Measurements from ENCODE around the gene VTI1A. TPM values are rescaled to one million over a fixed set of nuclear protein-coding genes. Genes with fewer than 3 reads are reported as not detected.

The VTI1A gene
- polyA plus RNA-seq, 1 donor from 2014 or later: 28.7 TPM

- Histone ChIP-seq H3K9ac (ENCODE audit: low read length) (no peak overlapping the region), H3K9me3 (ENCODE audit: low read length) (no peaks in the 10 kb centered on the region), H3K9me2 (ENCODE audit: insufficient read depth, low read length) (no peaks in the 10 kb centered on the region), H3K27me3 (ENCODE audit: insufficient read depth, low read depth, low read length) (no peaks in the 10 kb centered on the region), H2AFZ (ENCODE audit: low read depth, low read length) (no peak overlapping the region), H3K4me3 (ENCODE audit: low read length) (no peak overlapping the region), H3K79me2 (replicated peaks; ENCODE audit: insufficient read depth, low read length) (no peaks in the 10 kb centered on the region), H3K36me3 (ENCODE audit: insufficient read depth, low read length) (no peaks in the 10 kb centered on the region), H3K4me2 (ENCODE audit: low read length) (no peak overlapping the region), H3F3A (ENCODE audit: insufficient read depth, low read length, poor library complexity, severe bottlenecking) (no peaks in the 10 kb centered on the region), H4K20me1 (ENCODE audit: insufficient read depth) (no peaks in the 10 kb centered on the region), H3K27ac (ENCODE audit: low read length) (no peak overlapping the region)
- TF ChIP-seq, protein P1, sequence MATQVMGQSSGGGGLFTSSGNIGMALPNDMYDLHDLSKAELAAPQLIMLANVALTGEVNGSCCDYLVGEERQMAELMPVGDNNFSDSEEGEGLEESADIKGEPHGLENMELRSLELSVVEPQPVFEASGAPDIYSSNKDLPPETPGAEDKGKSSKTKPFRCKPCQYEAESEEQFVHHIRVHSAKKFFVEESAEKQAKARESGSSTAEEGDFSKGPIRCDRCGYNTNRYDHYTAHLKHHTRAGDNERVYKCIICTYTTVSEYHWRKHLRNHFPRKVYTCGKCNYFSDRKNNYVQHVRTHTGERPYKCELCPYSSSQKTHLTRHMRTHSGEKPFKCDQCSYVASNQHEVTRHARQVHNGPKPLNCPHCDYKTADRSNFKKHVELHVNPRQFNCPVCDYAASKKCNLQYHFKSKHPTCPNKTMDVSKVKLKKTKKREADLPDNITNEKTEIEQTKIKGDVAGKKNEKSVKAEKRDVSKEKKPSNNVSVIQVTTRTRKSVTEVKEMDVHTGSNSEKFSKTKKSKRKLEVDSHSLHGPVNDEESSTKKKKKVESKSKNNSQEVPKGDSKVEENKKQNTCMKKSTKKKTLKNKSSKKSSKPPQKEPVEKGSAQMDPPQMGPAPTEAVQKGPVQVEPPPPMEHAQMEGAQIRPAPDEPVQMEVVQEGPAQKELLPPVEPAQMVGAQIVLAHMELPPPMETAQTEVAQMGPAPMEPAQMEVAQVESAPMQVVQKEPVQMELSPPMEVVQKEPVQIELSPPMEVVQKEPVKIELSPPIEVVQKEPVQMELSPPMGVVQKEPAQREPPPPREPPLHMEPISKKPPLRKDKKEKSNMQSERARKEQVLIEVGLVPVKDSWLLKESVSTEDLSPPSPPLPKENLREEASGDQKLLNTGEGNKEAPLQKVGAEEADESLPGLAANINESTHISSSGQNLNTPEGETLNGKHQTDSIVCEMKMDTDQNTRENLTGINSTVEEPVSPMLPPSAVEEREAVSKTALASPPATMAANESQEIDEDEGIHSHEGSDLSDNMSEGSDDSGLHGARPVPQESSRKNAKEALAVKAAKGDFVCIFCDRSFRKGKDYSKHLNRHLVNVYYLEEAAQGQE (IDR thresholded peaks at IDR 0.05; ENCODE audit: borderline replicate concordance): no peak
- TF ChIP-seq POLR2AphosphoS5 (IDR thresholded peaks at IDR 0.05) (no peak), EP300 (conservative IDR thresholded peaks at IDR 0.05; ENCODE audit: poor library complexity, severe bottlenecking) (no peak), SMC3 (conservative IDR thresholded peaks at IDR 0.05; ENCODE audit: poor library complexity) (no peak), CTCF (IDR thresholded peaks at IDR 0.05; ENCODE audit: poor library complexity, severe bottlenecking) (no peak), EZH2 (IDR thresholded peaks at IDR 0.05; ENCODE audit: borderline replicate concordance, insufficient read depth, low read length, poor library complexity, severe bottlenecking) (no peak), RAD21 (conservative IDR thresholded peaks at IDR 0.05) (no peak), MXI1 (conservative IDR thresholded peaks at IDR 0.05; ENCODE audit: poor library complexity, severe bottlenecking) (no peak), TAF1 (IDR thresholded peaks at IDR 0.05; ENCODE audit: low read depth) (no peak)
Observed at GRCh38 chr10:112778579-112778978, 331.6 kb downstream of the VTI1A start.

GRCh38 chr10:112779025-112779770, 332.2 kb downstream of the VTI1A start:
- H3K27me3 ChIP-seq (ENCODE audit: insufficient read depth, low read depth, low read length): no peaks in the 10 kb centered on the region
- H2AFZ ChIP-seq (ENCODE audit: low read depth, low read length): no peak overlapping the region
- no peaks in the 10 kb centered on the region for H4K20me1 ChIP-seq (ENCODE audit: insufficient read depth)
- no peak overlapping the region for H3K27ac ChIP-seq (ENCODE audit: low read length)
- H3K9me2 ChIP-seq (ENCODE audit: insufficient read depth, low read length): no peaks in the 10 kb centered on the region
- H3K9me3 ChIP-seq (ENCODE audit: low read length): no peaks in the 10 kb centered on the region
- no peaks in the 10 kb centered on the region for H3K79me2 ChIP-seq (replicated peaks; ENCODE audit: insufficient read depth, low read length)
- no peak overlapping the region for H3K4me2 ChIP-seq (ENCODE audit: low read length)
- H3F3A ChIP-seq (ENCODE audit: insufficient read depth, low read length, poor library complexity, severe bottlenecking): no peaks in the 10 kb centered on the region
- TF ChIP-seq TAF1 (IDR thresholded peaks at IDR 0.05; ENCODE audit: low read depth) (no peak), EP300 (conservative IDR thresholded peaks at IDR 0.05; ENCODE audit: poor library complexity, severe bottlenecking) (no peak), EZH2 (IDR thresholded peaks at IDR 0.05; ENCODE audit: borderline replicate concordance, insufficient read depth, low read length, poor library complexity, severe bottlenecking) (no peak), CTCF (IDR thresholded peaks at IDR 0.05; ENCODE audit: poor library complexity, severe bottlenecking) (no peak), SMC3 (conservative IDR thresholded peaks at IDR 0.05; ENCODE audit: poor library complexity) (no peak), POLR2AphosphoS5 (IDR thresholded peaks at IDR 0.05) (no peak), RAD21 (conservative IDR thresholded peaks at IDR 0.05) (no peak), MXI1 (conservative IDR thresholded peaks at IDR 0.05; ENCODE audit: poor library complexity, severe bottlenecking) (no peak)
- TF ChIP-seq, protein P1 (IDR thresholded peaks at IDR 0.05; ENCODE audit: borderline replicate concordance): no peak
- no peak overlapping the region for H3K4me3 ChIP-seq (ENCODE audit: low read length)
- no peaks in the 10 kb centered on the region for H3K36me3 ChIP-seq (ENCODE audit: insufficient read depth, low read length)
- H3K9ac ChIP-seq (ENCODE audit: low read length): no peak overlapping the region
